Right forelimb (tissue), 1 donor: ENCODE measurements around the gene DPH6.

Experiments used
- DNase-seq: peaks from one replicate; pipeline ENCODE4 v3.0.0-alpha.2; 2018

The DPH6 gene

DNA sequence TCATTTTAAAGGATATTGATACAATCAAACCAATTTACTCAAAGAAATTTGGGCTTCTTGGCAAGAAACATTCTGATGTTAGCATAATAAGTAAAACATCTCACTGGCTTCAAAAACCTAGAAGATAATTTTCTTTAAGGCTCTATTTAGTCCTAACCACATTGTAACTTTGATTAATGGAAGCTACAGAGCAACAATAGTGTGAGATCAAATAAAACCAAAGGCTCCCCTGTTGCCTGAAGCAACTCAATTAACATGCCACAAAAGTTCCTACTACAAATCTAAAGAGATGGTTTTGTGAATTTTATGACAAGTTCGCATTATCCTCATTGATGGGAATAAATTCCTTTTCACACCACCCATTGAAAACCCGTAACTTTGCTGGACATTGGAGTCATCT lies 5.9 kb downstream of the DPH6 start:
- DNase-seq: no peak

- DNase-seq: no peak
Observed at GRCh38 chr15:35535365-35535916, 10.5 kb downstream of the DPH6 start.

DNA sequence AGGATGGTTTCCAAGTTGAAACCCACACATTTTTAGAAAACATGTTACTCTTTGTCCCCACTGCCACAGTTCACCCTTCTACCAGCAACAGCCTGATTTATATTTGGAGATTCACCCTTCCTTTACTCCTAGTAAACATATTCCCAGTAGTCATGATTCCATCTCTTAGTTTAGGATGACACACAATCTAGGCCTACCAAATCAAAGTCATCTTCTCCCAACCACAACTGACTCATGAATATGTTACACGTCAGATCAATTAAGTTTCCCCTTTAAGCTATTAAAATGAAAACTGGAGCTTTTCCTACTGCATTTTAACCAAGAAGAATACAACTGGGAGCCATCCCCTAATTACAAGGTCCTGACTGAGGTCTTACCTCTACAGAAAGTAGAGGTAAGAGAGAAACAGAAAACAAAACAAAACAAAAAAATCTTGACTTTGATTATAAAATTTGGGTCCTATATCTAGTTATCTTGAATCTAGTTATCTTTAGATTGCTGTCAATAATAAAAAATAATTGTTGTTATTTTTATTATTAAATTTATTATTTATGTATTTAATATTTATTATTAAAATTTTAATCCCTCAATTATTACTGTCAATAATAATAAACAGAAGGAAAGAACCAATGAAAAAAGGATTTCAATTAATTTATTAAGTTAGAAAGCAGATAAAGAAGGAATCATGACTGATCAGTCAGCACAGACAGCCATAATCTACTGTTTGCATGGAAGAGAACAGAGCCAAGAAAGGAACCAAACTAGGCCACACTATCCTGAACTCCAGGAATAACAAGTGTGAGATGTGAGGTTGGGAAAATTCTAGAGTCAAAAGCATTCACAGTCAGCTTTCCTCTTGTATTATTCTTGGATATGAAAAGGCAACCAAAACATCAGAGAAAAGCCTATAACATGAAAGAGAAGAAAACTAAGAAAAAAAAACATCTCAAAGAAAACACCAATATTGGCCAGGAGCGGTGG lies 12.5 kb downstream of the DPH6 start:
- DNase-seq: no peak

DNA sequence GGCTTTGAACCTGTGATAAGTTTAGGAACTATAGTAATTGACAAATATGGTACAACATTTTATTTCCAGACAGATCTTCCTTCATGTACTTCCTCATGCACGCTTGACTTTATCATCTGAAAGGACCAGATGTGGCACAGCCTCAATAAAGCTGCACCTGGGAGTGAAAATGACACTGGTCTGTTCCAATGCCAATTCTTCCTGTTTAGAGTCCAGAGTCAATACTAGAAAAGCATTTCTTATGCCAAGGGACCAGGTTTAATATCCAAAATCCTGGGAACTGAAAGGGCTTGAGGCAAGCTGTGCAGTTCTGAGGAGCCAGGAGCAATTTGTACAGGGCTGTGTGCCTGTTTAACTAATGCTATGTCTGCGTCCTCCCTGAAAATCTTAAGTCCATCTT lies 15.3 kb downstream of the DPH6 start:
- DNase-seq: no peak

GRCh38 chr15:35529784-35530183 lies 16.2 kb downstream of the DPH6 start:
- no peak for DNase-seq

DNA sequence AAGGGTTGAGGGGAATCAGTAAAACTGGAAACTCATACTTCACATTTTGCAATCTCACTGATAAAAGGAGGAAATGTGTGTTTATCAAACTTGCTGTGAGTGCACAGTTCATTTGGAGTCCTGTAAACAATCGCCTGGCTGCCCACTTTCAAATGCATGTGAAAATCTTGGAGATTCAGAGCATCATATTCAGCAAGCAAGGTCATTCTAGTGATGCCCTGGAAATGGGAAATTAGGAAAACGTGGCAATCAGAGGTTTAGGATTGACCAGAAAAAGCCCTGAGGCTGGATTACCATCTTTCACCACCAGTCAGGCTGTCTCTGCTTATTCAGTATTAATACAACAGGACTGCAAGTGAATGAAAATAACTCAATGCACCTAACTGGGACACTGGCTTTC lies 23.9 kb downstream of the DPH6 start:
- DNase-seq: no peak

- no peak for DNase-seq
Observed at GRCh38 chr15:35519541-35520149, 26.3 kb downstream of the DPH6 start.

GRCh38 chr15:35519052-35519451 lies 26.9 kb downstream of the DPH6 start:
- no peak for DNase-seq

DNA sequence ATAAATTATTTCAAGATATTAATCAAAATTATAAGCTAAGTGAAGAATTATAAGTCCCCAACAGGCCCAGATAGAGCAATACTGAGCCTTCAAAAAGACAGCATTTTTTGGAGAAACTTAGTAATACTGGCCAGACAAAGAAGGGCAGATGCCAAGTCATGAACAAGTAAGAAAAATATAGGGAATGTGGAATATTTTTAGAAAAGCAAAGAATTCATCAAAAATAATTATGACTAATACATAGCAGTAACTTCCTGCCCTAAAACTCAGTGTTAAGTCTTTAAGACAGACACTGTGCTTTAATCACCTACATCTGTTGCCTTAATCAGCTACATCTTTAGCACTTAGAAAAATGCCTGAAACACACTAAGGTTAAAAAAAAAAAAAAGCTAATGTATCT lies 31.2 kb downstream of the DPH6 start:
- DNase-seq: no peak

- no peak for DNase-seq
Observed at GRCh38 chr15:35507932-35508638, 37.9 kb downstream of the DPH6 start.

DNA sequence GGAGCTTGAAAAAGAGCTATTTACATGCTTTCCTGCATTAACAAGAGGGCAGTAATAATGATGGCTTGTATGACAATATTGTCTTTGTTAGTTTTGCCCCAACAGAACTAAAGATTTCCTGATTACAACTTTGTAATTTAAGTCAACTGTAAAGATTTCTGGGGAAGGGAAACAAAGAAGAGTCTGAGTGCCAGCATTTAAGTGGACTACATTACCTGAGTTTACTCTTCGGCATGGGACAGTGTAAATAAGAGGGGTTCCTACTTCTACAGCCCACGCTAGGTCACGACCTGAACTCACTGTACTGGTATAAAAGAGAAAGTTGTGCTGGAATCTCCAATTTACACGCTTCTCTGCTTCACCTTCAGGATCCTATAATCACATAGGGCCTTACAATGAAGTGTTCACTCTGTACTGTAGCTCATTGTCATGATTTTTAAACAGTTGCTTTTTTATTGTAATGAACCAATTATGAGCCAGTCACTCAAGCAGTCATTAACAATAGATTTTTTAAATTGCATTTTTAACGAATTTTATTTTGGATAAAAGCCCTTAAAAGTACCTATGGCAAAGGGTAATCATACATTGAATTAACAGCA lies 39.6 kb downstream of the DPH6 start:
- no peak for DNase-seq

DNA sequence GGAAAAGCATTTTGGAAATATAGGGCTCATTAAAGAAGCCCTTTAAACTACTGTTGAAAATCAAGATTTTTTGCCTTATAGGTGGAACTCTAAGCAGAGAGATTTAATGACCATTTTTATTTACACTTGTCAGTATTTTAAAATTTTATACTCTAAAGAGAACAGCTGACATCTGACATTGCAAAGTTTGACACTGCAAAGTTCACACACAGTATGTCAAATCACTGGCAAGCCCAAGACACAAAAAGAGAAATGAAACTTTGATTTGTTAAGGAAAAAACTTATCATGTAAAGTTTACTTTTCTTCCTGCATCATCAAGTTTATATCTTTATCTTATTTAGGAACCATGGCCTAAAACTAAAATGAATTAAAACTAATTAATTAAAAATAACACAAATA lies 40.2 kb downstream of the DPH6 start:
- DNase-seq: no peak

DNA sequence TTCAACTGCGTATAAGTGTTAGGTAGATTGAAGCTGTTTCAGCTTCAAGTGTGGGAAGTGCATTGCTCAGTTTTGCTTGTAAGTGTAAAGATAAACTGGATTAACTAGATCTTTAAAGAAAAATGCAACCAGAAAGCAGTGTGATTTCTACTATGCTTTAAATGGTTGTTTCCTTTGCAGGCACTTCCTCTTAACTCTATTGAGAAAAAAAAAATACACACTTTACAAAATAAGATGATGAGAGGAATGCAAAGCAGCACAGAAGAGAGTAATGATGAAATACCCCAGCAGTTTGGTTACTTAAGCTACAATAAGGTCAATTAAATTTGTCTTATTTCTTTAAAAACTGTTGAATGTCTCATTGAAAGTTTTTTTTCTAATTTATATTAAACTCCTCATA lies 40.8 kb downstream of the DPH6 start:
- no peak for DNase-seq

DNA sequence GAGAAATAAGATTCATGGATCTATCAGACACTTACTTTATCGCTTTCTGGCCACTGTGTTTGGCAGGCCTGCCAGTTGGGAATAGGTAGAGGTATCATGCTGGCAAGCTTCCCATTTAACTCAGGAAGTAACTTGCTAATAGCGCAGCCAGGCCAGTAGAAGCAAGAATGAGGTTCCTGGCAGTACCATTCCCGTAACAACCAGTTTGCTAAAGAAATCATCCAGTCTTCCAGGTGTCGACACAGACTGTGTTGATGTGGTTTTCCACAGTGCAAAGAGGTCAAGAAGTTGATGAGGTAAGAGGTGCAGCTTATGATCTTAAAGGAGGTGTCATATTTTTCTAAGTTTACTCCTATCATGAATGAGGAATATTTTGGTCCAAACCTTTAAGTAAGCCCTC lies 46.2 kb downstream of the DPH6 start:
- DNase-seq: no peak

DNA sequence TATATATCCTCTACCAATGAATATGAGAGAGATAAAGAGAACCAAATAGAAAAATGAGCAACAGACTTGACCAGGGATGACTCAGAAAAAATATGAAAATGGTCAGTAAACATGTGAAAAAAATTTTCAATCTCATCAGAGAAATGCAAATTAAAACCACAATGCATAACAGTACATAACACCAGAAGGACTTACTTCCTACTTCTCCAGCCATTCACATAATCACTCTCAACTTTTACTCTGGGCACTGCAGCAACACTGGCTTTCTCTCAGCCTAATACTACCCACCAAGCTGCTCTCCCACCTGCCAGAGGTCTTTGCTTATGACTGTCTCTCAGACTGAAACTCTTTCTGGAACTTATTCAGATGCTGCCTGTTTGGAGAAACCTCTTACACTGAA lies 49.4 kb downstream of the DPH6 start:
- no peak for DNase-seq

DNA sequence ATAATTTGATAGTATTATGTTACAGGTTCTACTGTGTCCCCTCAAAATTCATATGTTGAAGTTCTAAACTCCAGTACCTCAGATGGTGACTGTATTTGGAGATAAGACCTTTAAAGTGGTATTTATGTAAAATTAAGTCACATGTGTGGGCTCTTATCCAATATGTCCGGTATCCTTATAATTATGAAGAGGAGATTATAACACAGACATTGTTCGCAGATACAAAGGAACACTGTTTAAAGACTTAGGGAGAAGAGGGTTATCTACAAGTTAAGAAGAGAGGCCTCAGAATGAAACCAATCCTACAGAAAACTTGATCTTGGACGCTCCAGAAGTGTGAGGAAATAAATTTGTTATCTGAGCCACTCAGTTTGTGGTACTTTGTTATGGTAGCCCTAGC lies 50.9 kb downstream of the DPH6 start:
- no peak for DNase-seq

- DNase-seq: no peak
Observed at GRCh38 chr15:35491999-35492398, 54.0 kb downstream of the DPH6 start.

DNA sequence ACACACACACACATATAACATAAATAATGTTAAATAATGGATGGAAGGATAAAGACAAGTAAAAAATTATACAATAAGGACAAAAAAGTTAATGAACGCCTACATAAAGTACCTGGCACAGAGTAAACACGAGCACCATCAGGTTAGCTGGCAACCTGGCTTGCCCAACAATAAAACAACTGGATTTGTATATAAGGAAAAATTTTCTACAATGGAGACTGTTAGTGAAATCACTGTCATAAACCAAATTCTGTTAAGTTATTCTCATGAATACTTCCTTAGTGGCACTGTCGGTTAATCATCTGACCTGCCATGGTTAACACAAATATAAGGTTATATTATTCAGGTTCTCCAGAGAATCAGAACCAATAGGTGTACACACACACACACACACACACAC lies 54.8 kb downstream of the DPH6 start:
- DNase-seq: no peak

GRCh38 chr15:35490511-35490910 lies 55.5 kb downstream of the DPH6 start:
- no peak for DNase-seq

DNA sequence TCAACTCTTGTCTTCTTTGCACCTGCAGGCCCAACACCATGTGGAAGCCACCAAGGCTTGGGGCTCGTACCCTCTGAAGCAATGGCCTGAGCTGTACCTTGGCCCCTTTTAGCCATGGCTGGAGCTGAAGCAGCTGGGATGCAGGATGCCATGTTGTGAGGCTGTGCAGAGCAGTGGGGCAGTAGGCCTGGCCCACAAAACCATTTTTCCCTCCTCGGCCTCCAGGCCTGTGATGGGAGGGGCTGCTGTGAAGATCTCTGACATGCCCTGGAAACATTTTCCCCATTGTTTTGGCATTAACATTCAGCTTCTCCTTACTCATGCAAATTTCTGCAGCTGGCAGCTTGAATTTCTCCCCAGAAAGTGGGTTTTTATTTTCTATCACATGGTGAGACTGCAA lies 58.5 kb downstream of the DPH6 start:
- DNase-seq: no peak

DNA sequence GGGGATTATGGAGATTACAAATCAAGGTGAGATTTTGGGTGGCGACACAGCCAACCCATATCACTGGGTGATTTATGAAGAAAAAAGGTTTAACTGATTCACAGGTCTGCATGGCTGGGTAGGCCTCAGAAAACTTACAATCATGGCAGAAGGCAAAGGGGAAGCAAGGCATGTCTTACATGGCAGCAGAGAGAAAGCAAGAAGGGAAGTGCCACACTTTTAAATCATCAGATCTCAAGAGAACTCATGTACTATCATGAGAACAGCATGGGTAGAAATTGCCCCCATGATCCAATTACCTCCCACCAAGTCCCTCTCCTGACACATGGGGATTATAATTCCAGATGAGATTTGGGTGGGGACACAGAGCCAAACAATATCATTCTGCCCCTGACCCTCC lies 59.7 kb downstream of the DPH6 start:
- DNase-seq: no peak

DNA sequence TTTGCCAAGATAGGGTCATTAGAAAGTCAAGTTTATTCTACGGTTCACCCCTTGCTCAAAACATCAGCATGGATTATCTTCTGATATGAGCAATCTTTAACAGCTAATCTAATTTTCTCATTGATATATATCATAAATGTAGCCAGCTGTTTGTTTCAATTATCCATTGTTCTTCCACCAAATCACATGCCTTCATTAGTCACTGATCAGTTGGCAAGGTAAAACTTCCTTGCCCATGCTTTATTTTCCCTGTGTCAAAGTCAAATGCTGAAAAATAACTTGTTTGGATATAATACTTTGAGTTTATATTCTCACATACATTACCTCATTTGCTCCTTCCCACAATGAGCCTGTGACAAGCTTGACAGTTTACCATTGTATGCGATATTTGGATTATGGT lies 60.6 kb downstream of the DPH6 start:
- DNase-seq: no peak
